ENCODE data around the gene LRCH3.
"Not testable (repeated sequence)": the region's sequence is repeated elsewhere in the genome, so short reads cannot be mapped to it uniquely, and the experiment has no call there.

Gene LRCH3

DNA sequence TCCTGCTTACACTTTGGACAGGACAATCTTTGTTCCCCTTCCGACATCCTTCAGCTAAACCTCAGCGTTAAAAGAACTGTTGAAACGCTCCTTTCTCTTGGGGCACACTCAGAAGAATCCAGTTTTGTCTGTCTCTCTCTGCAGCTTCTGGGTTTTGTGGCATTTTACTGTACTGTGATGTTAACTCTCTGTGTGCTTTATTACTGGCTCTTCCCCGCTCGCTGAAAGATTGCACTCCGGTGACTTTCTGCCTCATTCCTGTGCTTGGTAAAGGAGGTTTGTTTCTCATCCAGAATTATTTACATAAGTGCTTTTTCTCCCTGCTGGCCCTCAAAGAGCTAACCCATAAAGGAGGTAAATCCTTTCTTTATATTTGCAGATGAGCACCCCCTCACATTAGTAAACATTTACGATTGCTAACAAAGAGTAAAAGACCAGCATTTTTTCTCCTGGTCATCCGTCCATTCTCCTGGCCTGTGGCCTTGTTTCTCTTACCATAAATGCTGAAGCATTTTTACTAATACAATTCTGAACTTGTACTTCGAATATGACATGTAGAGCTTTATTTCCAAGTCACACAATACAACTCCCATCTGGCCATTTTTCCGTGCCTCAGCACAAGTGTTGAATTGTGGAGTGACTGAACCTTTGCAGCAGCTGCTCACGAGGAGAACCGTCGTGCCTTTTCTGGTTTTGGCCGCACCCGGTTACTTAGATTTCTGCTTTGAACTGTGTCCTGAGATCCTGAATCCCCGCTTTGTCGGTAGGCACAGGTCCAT, 89.6 kb downstream of the LRCH3 start:
- TF ChIP-seq, protein P1, sequence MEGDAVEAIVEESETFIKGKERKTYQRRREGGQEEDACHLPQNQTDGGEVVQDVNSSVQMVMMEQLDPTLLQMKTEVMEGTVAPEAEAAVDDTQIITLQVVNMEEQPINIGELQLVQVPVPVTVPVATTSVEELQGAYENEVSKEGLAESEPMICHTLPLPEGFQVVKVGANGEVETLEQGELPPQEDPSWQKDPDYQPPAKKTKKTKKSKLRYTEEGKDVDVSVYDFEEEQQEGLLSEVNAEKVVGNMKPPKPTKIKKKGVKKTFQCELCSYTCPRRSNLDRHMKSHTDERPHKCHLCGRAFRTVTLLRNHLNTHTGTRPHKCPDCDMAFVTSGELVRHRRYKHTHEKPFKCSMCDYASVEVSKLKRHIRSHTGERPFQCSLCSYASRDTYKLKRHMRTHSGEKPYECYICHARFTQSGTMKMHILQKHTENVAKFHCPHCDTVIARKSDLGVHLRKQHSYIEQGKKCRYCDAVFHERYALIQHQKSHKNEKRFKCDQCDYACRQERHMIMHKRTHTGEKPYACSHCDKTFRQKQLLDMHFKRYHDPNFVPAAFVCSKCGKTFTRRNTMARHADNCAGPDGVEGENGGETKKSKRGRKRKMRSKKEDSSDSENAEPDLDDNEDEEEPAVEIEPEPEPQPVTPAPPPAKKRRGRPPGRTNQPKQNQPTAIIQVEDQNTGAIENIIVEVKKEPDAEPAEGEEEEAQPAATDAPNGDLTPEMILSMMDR (conservative IDR thresholded peaks at IDR 0.05): no peak
- peak overlapping the region; percentile 61 for H3K27ac ChIP-seq

DNA sequence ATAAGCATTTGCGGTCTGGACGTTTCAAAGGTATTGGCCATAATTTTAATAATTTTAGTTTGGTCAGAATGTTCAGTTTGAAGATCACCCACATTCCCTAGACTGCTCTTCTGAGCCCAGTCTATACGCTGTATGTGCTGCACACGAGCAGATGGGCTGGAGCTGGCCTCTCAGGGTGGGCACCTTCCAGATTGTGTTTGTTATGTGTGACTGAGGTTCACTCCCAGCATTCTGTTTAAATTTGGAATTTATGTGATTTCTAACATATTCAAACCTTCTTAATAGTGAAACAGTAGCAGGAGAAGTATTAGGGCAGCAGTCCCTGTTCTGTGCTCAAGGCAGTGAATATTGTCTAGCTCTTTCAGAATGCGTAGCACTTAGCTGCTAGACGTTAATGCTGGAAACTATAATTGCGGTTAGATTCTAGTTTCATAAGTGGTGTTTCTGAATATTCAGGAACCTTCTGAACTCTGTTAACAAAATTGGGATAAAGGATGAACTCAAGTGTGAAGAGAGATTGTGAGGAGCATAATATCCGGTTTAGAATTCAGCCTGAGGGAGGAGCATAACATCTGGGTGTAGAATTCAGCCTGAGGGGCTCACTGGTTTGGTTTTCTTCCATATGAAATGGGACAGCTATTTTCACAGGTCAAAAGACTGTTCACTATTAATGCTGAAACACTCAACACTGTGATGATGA, 90.4 kb downstream of the LRCH3 start:
- TF ChIP-seq, protein P1 (conservative IDR thresholded peaks at IDR 0.05): no peak
- H3K27ac ChIP-seq: peak overlapping the region; percentile 61

DNA sequence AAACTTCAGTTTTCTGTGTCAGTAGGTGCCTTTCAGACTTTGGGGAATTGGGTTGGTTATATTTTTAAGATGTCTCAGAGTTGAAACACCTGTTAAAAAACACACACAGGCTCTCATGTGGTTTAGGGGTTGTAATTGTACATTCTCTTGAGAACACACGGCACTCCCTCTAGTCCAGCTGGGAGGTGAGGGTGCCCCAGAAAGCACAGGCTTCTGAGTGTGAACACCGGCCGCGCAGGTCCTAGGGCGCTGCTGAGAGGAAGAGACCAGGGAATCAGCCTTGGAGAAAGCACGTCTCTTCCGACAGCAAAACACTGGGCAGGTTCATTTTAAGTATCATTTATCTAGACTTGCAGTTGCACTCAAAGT, 90.9 kb downstream of the LRCH3 start:
- TF ChIP-seq, protein P1 (conservative IDR thresholded peaks at IDR 0.05): no peak
- peak overlapping the region; percentile 61 for H3K27ac ChIP-seq

DNA sequence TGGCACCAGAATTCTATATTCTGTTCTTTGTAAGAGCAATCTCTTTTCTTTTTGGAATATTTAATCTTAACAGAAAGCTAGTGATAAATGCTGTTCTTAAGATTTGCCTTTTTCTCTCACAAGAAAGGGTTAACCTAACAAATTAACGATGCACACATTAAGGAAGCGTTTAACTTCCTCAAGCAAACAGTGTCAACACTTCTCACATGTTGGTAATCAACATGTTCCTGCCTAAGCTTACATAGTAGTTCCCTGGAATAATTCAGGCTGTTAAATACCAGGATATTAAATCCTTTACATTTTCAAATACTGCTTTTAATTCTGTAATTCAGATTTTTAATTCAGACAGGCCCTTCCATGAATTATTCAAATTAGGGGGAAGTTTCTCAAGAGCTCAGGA, 91.5 kb downstream of the LRCH3 start:
- H3K27ac ChIP-seq: peak overlapping the region; percentile 61
- TF ChIP-seq, protein P1 (conservative IDR thresholded peaks at IDR 0.05): no peak

DNA sequence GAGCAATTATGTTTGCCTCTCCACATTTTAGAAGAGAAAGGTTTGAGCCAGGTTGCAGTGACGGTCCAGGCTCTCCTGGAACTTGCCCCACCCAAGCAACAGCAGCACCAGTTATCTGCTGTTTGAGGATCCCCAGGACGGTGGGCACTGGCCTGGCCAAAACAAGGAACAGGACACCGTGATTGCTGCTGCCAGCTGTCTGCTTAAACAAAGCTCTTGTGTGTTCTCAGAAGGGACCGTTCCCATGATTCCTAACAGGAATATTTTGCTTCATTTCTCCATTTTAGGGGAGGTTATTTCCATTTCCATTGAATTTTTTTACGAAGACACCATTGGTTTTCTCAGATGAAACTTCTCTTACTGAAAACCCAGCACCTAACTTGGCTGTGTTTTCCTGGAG, 92.5 kb downstream of the LRCH3 start:
- TF ChIP-seq, protein P1 (conservative IDR thresholded peaks at IDR 0.05): no peak
- H3K27ac ChIP-seq: peak overlapping the region; percentile 61

DNA sequence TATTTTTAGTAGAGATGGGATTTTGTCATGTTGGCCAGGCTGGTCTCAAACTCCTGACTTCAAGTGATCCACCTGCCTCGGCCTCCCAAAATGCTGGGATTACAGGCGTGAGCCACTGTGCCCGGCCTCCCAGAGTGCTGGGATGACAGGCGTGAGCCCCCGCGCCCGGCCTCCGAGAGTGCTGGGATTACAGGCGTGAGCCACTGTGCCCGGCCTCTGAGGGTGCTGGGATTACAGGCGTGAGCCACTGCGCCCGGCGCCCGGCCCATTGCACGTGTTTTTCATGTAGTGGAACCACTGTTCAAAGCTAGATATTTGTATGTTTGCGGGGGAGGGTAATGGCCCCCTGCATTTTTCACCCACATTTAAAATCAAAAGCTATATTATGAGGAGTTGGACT, 93.3 kb downstream of the LRCH3 start:
- not testable (repeated sequence) for H3K27ac ChIP-seq

DNA sequence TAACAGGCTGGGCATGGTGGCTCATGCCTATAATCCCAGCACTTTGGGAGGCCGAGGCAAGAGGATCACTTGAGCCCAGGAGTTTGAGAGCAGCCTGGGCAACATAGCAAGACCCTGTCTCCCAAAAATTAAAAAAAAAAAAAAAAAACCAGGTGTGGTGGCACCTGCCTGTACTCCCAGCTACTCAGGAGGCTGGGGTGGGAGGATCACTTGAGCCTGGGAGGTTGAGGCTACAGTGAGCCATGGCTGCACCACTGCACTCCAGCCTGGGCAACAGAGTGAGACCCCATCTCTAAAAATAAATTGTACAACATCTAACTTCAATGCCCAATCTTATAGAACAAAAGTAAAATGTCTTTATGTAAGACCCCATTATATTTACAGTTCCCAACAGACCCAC, 95.0 kb downstream of the LRCH3 start:
- not testable (repeated sequence) for H3K27ac ChIP-seq

DNA sequence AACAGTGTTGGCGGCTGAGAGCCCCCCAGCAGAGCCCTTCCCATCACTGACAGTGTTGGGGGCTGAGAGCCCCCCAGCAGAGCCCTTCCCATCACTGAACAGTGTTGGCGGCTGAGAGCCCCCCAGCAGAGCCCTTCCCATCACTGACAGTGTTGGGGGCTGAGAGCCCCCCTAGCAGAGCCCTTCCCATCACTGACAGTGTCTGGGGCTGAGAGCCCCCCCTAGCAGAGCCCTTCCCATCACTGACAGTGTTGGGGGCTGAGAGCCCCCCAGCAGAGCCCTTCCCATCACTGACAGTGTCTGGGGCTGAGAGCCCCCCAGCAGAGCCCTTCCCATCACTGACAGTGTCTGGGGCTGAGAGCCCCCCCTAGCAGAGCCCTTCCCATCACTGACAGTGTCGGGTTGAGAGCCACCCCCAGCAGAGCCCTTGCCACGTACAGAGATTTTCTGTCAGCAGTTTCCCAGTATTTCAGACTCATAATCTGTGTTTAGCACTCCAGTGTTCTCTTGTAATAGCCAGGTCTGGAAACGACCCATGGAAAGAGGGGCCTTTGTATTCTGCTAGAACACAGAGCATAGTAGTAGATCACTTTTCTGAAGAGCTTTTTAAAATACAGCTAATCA, 96.5 kb downstream of the LRCH3 start:
- not testable (repeated sequence) for H3K27ac ChIP-seq

DNA sequence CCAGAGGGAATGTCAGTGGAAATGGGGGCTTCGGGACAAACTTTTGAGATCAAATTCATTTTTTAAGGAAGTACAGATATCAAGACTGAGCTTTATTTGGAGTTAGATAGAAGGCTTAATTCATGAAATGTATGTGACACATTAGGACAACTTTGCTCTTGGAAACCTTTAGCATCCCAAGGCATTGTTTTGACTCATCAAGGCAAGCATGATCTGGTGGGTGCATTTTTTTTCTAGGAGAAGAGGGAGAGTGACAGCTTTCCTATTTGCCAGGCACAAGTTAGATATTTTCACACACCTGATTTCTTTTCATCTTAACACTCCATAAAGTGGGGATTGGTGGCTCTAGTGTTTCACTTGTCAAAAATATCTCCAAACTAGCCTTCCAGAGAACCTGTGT, 97.5 kb downstream of the LRCH3 start:
- no peak overlapping the region for H3K27ac ChIP-seq
- TF ChIP-seq, protein P1 (conservative IDR thresholded peaks at IDR 0.05): no peak
